Mesothelial cell of epicardium (in vitro differentiated cells): ENCODE data around the gene PTPMT1. TPM values are rescaled to one million over a fixed set of nuclear protein-coding genes. Genes with fewer than 3 reads are reported as not detected.

Experiments used
- DNase-seq, 2 experiments: peaks; one replicate each; pipeline ENCODE4 v3.0.0; 2021; ENCODE audit warnings: low spot score in 2 of 2; ENCODE audit not compliant: unreplicated experiment in 2 of 2
- H3K27ac Mint-ChIP-seq: 2 replicates; pipeline ENCODE4 v1.8.0; 2021; ENCODE audit warnings: mixed read lengths
- H3K27me3 Mint-ChIP-seq: 2 replicates; pipeline ENCODE4 v1.8.0; 2021; ENCODE audit warnings: low read depth, mixed read lengths
- H3K36me3 Mint-ChIP-seq: 2 replicates; pipeline ENCODE4 v1.8.0; 2021; ENCODE audit warnings: mixed read lengths
- H3K4me1 Mint-ChIP-seq: 2 replicates; pipeline ENCODE4 v1.8.0; 2021; ENCODE audit warnings: mixed read lengths
- H3K4me3 Mint-ChIP-seq: 2 replicates; pipeline ENCODE4 v1.8.0; 2021; ENCODE audit warnings: mild to moderate bottlenecking, moderate library complexity, mixed read lengths
- H3K9me3 Mint-ChIP-seq: 2 replicates; pipeline ENCODE4 v1.8.0; 2021; ENCODE audit warnings: mixed read lengths
- total RNA-seq: library from RNA; stranded (reverse); gene quantifications from 3 replicates; pipeline ENCODE4 v1.2.1, GENCODE V29; 2021
- TF ChIP-seq, protein P1 (sequence below): fragments of 200-600 bp; sonication (generic); IDR thresholded peaks from one replicate; pipeline ENCODE4 v1.5.0; 2021; ENCODE audit warnings: antibody characterized with exemption; ENCODE audit not compliant: unreplicated experiment

The PTPMT1 gene
- total RNA-seq, 1 donor from 2014 or later: 44.3 TPM

DNA sequence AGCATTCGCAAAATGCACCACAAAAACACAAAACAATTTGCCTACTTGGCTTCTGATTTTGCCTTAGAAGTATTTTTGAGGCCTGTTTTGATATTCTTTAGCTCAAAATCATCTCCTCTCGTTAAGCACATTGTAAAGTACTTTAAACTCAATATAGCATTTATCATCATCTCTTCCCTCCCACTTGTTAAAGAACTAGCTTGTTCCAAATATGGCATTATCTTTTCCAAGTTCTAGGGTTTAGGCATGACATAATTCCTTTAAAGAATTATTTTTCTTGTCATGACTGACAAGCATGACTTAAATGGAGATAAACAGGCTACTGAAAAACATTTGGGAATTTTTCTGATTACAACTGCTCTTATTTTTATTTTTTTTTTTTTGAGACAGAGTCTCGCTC, 33.7 kb upstream of the PTPMT1 start:
- Mint-ChIP-seq H3K27me3 (no peaks in the 10 kb centered on the region), H3K4me3 (no peak overlapping the region), H3K4me1 (peaks cover 19% of the 10 kb centered on the region), H3K9me3 (no peaks in the 10 kb centered on the region), H3K36me3 (peaks cover 5% of the 10 kb centered on the region), H3K27ac (peak overlapping the region; percentile 79)
- no peak for DNase-seq
- TF ChIP-seq, protein P1, sequence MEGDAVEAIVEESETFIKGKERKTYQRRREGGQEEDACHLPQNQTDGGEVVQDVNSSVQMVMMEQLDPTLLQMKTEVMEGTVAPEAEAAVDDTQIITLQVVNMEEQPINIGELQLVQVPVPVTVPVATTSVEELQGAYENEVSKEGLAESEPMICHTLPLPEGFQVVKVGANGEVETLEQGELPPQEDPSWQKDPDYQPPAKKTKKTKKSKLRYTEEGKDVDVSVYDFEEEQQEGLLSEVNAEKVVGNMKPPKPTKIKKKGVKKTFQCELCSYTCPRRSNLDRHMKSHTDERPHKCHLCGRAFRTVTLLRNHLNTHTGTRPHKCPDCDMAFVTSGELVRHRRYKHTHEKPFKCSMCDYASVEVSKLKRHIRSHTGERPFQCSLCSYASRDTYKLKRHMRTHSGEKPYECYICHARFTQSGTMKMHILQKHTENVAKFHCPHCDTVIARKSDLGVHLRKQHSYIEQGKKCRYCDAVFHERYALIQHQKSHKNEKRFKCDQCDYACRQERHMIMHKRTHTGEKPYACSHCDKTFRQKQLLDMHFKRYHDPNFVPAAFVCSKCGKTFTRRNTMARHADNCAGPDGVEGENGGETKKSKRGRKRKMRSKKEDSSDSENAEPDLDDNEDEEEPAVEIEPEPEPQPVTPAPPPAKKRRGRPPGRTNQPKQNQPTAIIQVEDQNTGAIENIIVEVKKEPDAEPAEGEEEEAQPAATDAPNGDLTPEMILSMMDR: no peak

DNA sequence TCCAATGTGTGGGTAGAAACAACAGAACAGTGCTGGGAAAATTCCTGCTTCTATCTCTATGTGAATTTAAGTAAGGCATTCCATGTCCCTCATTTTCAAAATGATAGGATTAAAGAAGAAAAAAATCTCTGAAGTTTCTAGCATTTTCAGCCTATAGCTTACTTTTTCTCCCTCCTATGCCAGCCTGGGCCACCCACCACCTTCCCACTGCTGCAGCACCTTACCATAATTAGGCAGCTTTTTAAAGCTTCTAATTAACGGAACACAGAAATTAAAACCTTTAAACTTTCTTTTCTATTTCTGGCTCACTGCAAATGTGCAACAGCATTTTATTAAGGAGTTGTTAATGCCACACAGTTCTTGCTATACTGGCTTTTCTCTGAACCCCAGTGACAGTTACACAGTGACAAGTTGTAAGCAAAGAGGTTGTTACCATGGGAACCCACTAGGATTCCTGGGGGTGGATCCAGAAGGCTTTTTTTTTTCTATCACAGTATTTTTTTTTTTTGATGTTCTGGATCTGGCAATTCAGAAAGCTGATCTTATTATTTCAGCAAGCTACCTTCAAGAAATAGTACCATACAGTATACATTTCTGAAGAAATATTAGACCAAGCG, 32.7 kb upstream of the PTPMT1 start:
- Mint-ChIP-seq H3K4me3 (no peak overlapping the region), H3K9me3 (no peaks in the 10 kb centered on the region), H3K27me3 (no peaks in the 10 kb centered on the region), H3K4me1 (peaks cover 19% of the 10 kb centered on the region), H3K27ac (peak overlapping the region; percentile 81), H3K36me3 (peaks cover 5% of the 10 kb centered on the region)
- no peak for DNase-seq
- TF ChIP-seq, protein P1: no peak

DNA sequence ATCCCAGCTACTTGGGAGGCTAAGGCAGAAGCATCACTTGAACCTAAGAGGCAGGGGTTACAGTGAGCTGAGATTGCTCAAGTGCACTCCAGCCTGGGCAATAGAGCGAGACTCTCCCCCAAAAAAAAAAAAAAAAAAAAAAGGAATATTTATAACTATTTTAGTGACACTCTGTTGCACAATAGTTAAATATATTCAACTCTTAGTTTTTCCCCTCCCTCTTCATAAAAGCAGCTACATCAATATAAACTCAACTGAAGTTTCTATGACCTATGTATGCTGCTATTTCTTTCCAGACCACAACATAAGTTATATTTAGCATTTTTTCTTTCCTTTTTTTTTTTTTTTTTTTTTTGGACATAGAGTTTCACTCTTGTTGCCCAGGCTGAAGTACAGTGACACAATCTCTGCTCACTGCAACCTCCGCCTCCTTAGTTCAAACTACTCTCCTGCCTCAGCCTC, 31.7 kb upstream of the PTPMT1 start:
- Mint-ChIP-seq H3K9me3 (no peaks in the 10 kb centered on the region), H3K4me1 (peaks cover 21% of the 10 kb centered on the region), H3K27ac (no peak overlapping the region), H3K27me3 (no peaks in the 10 kb centered on the region), H3K4me3 (no peak overlapping the region), H3K36me3 (peaks cover 7% of the 10 kb centered on the region)
- TF ChIP-seq, protein P1: no peak
- DNase-seq: no peak

DNA sequence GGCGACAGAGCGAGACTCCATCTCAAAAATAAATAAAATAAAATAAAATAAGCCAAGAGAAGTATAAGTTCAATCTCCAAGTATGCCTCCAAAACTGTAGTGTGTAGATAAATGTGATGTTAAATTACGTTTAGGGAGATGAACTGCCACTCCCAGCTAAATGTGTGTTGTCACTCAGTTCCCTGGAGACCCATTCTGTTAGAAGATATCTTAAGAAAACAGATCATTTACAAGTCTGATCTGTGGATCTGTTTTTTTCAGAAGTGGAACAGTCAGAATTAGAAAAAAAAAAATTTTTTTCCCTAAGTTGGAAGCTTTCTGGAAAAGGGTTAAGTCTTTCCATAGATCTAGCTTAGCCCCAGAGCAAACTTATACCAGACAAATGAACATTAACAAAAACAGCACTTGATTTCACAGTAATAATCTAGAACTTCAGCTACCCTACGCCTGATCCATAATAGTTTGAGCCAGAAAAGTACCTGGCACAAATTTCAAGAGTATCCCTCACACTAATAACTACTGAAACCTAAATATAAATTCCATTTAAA, 30.6 kb upstream of the PTPMT1 start:
- no peak for DNase-seq
- TF ChIP-seq, protein P1: no peak
- no peak overlapping the region for H3K4me3 Mint-ChIP-seq
- peaks cover 28% of the 10 kb centered on the region for H3K4me1 Mint-ChIP-seq
- H3K9me3 Mint-ChIP-seq: no peaks in the 10 kb centered on the region
- H3K27me3 Mint-ChIP-seq: no peaks in the 10 kb centered on the region
- H3K36me3 Mint-ChIP-seq: peaks cover 9% of the 10 kb centered on the region
- H3K27ac Mint-ChIP-seq: peak overlapping the region; percentile 77

DNA sequence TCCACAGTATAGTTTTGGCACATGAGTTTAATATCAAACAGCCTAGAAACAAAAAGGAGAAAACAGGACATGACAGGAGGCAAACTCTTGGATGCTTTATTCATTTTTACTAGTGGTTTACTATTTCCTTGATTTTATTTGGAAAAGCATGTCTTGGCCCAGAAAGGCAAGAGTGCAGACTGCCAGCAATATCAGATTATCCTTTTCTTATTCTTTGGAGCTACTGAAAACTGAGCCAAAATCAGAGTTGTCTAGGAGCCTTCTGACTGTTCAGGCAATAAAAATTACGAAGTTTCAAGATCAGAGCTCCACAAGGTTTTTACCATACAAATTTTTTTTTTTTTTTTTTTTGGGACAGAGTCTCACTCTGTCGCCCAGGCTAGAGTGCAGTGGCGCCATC, 28.5 kb upstream of the PTPMT1 start:
- H3K9me3 Mint-ChIP-seq: no peaks in the 10 kb centered on the region
- no peak for DNase-seq
- no peak overlapping the region for H3K4me3 Mint-ChIP-seq
- TF ChIP-seq, protein P1: no peak
- peak overlapping the region; percentile 12 for H3K27ac Mint-ChIP-seq
- H3K36me3 Mint-ChIP-seq: peaks cover 9% of the 10 kb centered on the region
- peaks cover 32% of the 10 kb centered on the region for H3K4me1 Mint-ChIP-seq
- no peaks in the 10 kb centered on the region for H3K27me3 Mint-ChIP-seq
